HCT116 (cell line): ENCODE measurements around the gene LYG2. TPM values are rescaled to one million over a fixed set of nuclear protein-coding genes. Genes with fewer than 3 reads are reported as not detected.

Experiments used
- ATAC-seq: fragments of 200-7000 bp; cut with Tn5 transposase; 2 replicates; pipeline ENCODE4 v1.9.1; 2020; ENCODE audit warnings: mild to moderate bottlenecking, moderate library complexity
- BruUV-seq: library from RNA; stranded (reverse); fragments of 400-500 nt; replicated peaks from 2 replicates; lab custom pipeline; 2021; lab: Mats Ljungman, UMichigan
- CTCF ChIA-PET: fragments of 300-600 bp; sonication (Branson Sonifier 250); formaldehyde crosslinking; loops from one replicate; lab custom pipeline; 2021; ENCODE audit warnings: antibody characterized with exemption; lab: Charles Lee
- POLR2A ChIA-PET: fragments of 300-600, 350-600 bp; sonication (Branson Sonifier 250); formaldehyde crosslinking; loops from one replicate; lab custom pipeline; 2021; ENCODE audit warnings: antibody characterized with exemption; lab: Charles Lee
- RAD21 ChIA-PET, 2 experiments: fragments of 300-600 bp; sonication (Branson Sonifier 250); formaldehyde crosslinking; loops; one replicate each; lab custom pipeline; 2023; ENCODE audit warnings: low total read pairs in 2 of 2; ENCODE audit not compliant: uncharacterized antibody in 2 of 2, unreplicated experiment in 2 of 2, low non-redundant PET in 1 of 2; lab: Charles Lee
- DNase-seq: peaks from one replicate; pipeline ENCODE4 v3.0.0-alpha.2; 2010; ENCODE audit warnings: low read depth, low spot score
- H2AFZ ChIP-seq: fragments of 200-600 bp; shearing (Covaris generic), sonication (generic); 2 replicates; pipeline ENCODE4 v1.6.1; 2017; ENCODE audit warnings: low read depth, mixed run types, mixed read lengths, antibody characterized with exemption, low read length; ENCODE audit not compliant: poor library complexity, severe bottlenecking
- H3K27ac ChIP-seq: 2 replicates; pipeline ENCODE4 v1.5.1; 2012; ENCODE audit warnings: low read depth, low read length
- H3K27me3 ChIP-seq: fragments of 200-600 bp; sonication (generic); 2 replicates; pipeline ENCODE4 v1.6.1; 2016; ENCODE audit warnings: mixed run types, low read length, mixed read lengths; ENCODE audit not compliant: insufficient read depth
- H3K36me3 ChIP-seq, 2 experiments: fragments of 200-500 bp in 1 of 2; fragments of 200-600 bp in 1 of 2; sonication (Bioruptor generic) in 1 of 2; sonication (generic) in 1 of 2; 2 replicates each; pipeline versions ENCODE4 v1.5.1 to v1.6.1; 2014 to 2016; ENCODE audit warnings: low read length in 2 of 2, inconsistent platforms in 1 of 2, mixed read lengths in 1 of 2, mixed run types in 1 of 2; ENCODE audit not compliant: insufficient read depth in 2 of 2, control insufficient read depth in 1 of 2
- H3K4me1 ChIP-seq, 2 experiments: fragments of 200-600 bp in 1 of 2; sonication (generic) in 1 of 2; 2 replicates each; pipeline versions ENCODE4 v1.5.1 to v1.6.1; 2012 to 2017; ENCODE audit warnings: low read length in 2 of 2, inconsistent platforms in 1 of 2, mild to moderate bottlenecking in 1 of 2, mixed read lengths in 1 of 2, mixed run types in 1 of 2, moderate library complexity in 1 of 2; ENCODE audit not compliant: insufficient read depth in 2 of 2, control insufficient read depth in 1 of 2
- H3K4me2 ChIP-seq: fragments of 200-600 bp; sonication (generic); 2 replicates; pipeline ENCODE4 v1.6.1; 2017; ENCODE audit warnings: mixed run types, low read length, mixed read lengths
- H3K4me3 ChIP-seq, 2 experiments: fragments of 200-600 bp in 1 of 2; sonication (generic) in 1 of 2; replicated peaks in 1 of 2; 2 replicates each; pipeline ENCODE4 v1.5.1; 2011 to 2016; ENCODE audit warnings: low read length in 2 of 2, control low read depth in 1 of 2, low read depth in 1 of 2, mild to moderate bottlenecking in 1 of 2, mixed read lengths in 1 of 2, mixed run types in 1 of 2
- H3K79me2 ChIP-seq: fragments of 200-600 bp; sonication (generic); 2 replicates; pipeline ENCODE4 v1.6.1; 2017; ENCODE audit warnings: mild to moderate bottlenecking, mixed run types, low read length, moderate library complexity, mixed read lengths; ENCODE audit not compliant: insufficient read depth
- H3K9ac ChIP-seq: fragments of 200-600 bp; sonication (generic); 2 replicates; pipeline ENCODE4 v1.6.1; 2016; ENCODE audit warnings: low read length, mixed read lengths
- H3K9me2 ChIP-seq: fragments of 200-600 bp; sonication (generic), shearing (Covaris generic); 2 replicates; pipeline ENCODE4 v1.6.1; 2017; ENCODE audit warnings: mixed run types, mild to moderate bottlenecking, moderate library complexity; ENCODE audit not compliant: insufficient read depth
- H3K9me3 ChIP-seq, 2 experiments: fragments of 200-500 bp in 1 of 2; fragments of 200-600 bp in 1 of 2; sonication (Bioruptor generic) in 1 of 2; sonication (generic) in 1 of 2; 2 replicates each; pipeline ENCODE4 v1.6.1; 2014 to 2017; ENCODE audit warnings: low read length in 2 of 2, mixed read lengths in 2 of 2, inconsistent platforms in 1 of 2, low read depth in 1 of 2, mild to moderate bottlenecking in 1 of 2, mixed run types in 1 of 2, moderate library complexity in 1 of 2; ENCODE audit not compliant: control insufficient read depth in 1 of 2, insufficient read depth in 1 of 2
- H4K20me1 ChIP-seq: fragments of 200-600 bp; sonication (generic), shearing (Covaris generic); 2 replicates; pipeline ENCODE4 v1.6.1; 2017; ENCODE audit warnings: mixed run types, mild to moderate bottlenecking, moderate library complexity; ENCODE audit not compliant: insufficient read depth
- ATF3 ChIP-seq: IDR thresholded peaks from 2 replicates; pipeline ENCODE4 v1.6.1; 2012
- CBX3 ChIP-seq: IDR thresholded peaks from 2 replicates; pipeline ENCODE4 v1.6.1; 2012; ENCODE audit warnings: low read depth
- CTCF ChIP-seq, 3 experiments: fragments of 200-600 bp in 1 of 3; sonication (generic) in 1 of 3; IDR thresholded peaks in 2 of 3; conservative IDR thresholded peaks in 1 of 3; 2 replicates each; pipeline ENCODE4 v1.5.1; 2012 to 2017; ENCODE audit warnings: low read depth in 2 of 3, low read length in 2 of 3, antibody characterized with exemption in 1 of 3, borderline replicate concordance in 1 of 3, control low read depth in 1 of 3, mild to moderate bottlenecking in 1 of 3, mixed read lengths in 1 of 3, mixed run types in 1 of 3, moderate library complexity in 1 of 3; ENCODE audit not compliant: insufficient read depth in 1 of 3
- FOSL1 ChIP-seq: IDR thresholded peaks from 2 replicates; pipeline ENCODE4 v1.6.1; 2012; ENCODE audit warnings: low read depth
- JUND ChIP-seq: IDR thresholded peaks from 2 replicates; pipeline ENCODE4 v1.6.1; 2012
- POLR2AphosphoS5 ChIP-seq: IDR thresholded peaks from 2 replicates; pipeline ENCODE4 v1.6.1; 2011; ENCODE audit warnings: mild to moderate bottlenecking, low read depth, low read length, moderate library complexity
- RAD21 ChIP-seq: IDR thresholded peaks from 2 replicates; pipeline ENCODE4 v1.6.1; 2012; ENCODE audit warnings: low read depth, mild to moderate bottlenecking
- SP1 ChIP-seq: IDR thresholded peaks from 2 replicates; pipeline ENCODE4 v1.6.1; 2012; ENCODE audit warnings: low read depth
- ZBTB33 ChIP-seq: IDR thresholded peaks from 2 replicates; pipeline ENCODE4 v1.6.1; 2011; ENCODE audit warnings: mild to moderate bottlenecking, low read length, moderate library complexity; ENCODE audit not compliant: insufficient replicate concordance; ENCODE audit errors: extremely low read depth
- ZNF274 ChIP-seq: fragments of 200-500 bp; sonication (Bioruptor generic); IDR thresholded peaks from 2 replicates; pipeline ENCODE4 v1.6.1; 2014; ENCODE audit warnings: mild to moderate bottlenecking, low read depth, low read length, inconsistent platforms
- intact Hi-C: fragments of 100-400 bp; cut with micrococcal nuclease; formaldehyde crosslinking; loops from 2 replicates; pipeline ENCODE4 v1.10.0; 2022
- total RNA-seq: library from RNA; stranded (reverse); gene quantifications from one replicate; pipeline ENCODE4 v1.2.1, GENCODE V29; 2021; ENCODE audit not compliant: unreplicated experiment

Gene LYG2
- total RNA-seq, 1 experiment from 2014 or later = 0.27 TPM

- BruUV-seq = no TSS peak
- Histone ChIP-seq H3K4me1 (no peaks in the 10 kb centered on the region), H3K9ac (no peak overlapping the region), H3K9me3 (no peaks in the 10 kb centered on the region; a peak in 2 of 4 replicates), H3K4me3 (no peak overlapping the region), H3K27ac (no peak overlapping the region), H3K79me2 (no peaks in the 10 kb centered on the region), H3K27me3 (no peaks in the 10 kb centered on the region), H3K36me3 (no peaks in the 10 kb centered on the region), H3K4me2 (no peak overlapping the region), H2AFZ (no peak overlapping the region), H4K20me1 (no peaks in the 10 kb centered on the region), H3K9me2 (no peaks in the 10 kb centered on the region)
- TF ChIP-seq ATF3 (no peak), POLR2AphosphoS5 (no peak), CTCF (IDR thresholded peaks at IDR 0.05 in 2 of 3, conservative IDR thresholded peaks at IDR 0.05 in 1 of 3; ENCODE audit: borderline replicate concordance in 1 of 3, insufficient read depth in 1 of 3, low read depth in 2 of 3, low read length in 2 of 3) (no peak), FOSL1 (no peak), CBX3 (no peak), ZNF274 (no peak), RAD21 (no peak), ZBTB33 (no peak), SP1 (no peak), JUND (no peak)
- ChIA-PET CTCF (no interaction called here), RAD21 (no interaction called here), POLR2A (no interaction called here)
- no peak for ATAC-seq
- intact Hi-C loops = no loop called here
- DNase-seq = no peak
Observed at GRCh38 chr2:99275882-99276281, 20.4 kb upstream of the LYG2 start.
